GM12801 (cell line): ENCODE measurements around the gene VPS13A.

Source experiments
- CTCF ChIP-seq: IDR thresholded peaks from one replicate; pipeline ENCODE4 v1.5.1; 2011; ENCODE audit warnings: control low read depth; ENCODE audit not compliant: insufficient read length; ENCODE audit errors: extremely low read depth

VPS13A gene

GRCh38 chr9:77305622-77306400, 128.5 kb downstream of the VPS13A start:
- TF ChIP-seq CTCF = no peak

GRCh38 chr9:77307166-77307565, 129.8 kb downstream of the VPS13A start:
- TF ChIP-seq CTCF = no peak

GRCh38 chr9:77316058-77316457, 138.7 kb downstream of the VPS13A start:
- no peak for TF ChIP-seq CTCF

GRCh38 chr9:77325058-77325457, 147.7 kb downstream of the VPS13A start:
- no peak for TF ChIP-seq CTCF

- no peak for TF ChIP-seq CTCF
Observed at GRCh38 chr9:77328102-77328501, 150.8 kb downstream of the VPS13A start.

- no peak for TF ChIP-seq CTCF
Observed at GRCh38 chr9:77370064-77370463, 192.7 kb downstream of the VPS13A start.

- no peak for TF ChIP-seq CTCF
Observed at GRCh38 chr9:77374266-77374665, 196.9 kb downstream of the VPS13A start.
